Measurements from ENCODE around the gene CAPZB.
A peak's percentile ranks its signal among the peaks of the same experiment; 100 is the strongest.
"Not testable (repeated sequence)": the region's sequence is repeated elsewhere in the genome, so short reads cannot be mapped to it uniquely, and the experiment has no call there.

CAPZB gene

GRCh38 chr1:19485362-19486187 lies at the start of gene CAPZB:
Gene CAPZB (minus strand): TSS chr1:19485539. CDS start chr1:19485438, 101 bp downstream.
- DNase-seq (ENCODE audit: low read depth): no peak

- DNase-seq (ENCODE audit: low read depth): no peak
Observed at GRCh38 chr1:19534281-19534680, 48.9 kb upstream of the CAPZB start.

GRCh38 chr1:19533626-19534025 lies 48.3 kb upstream of the CAPZB start:
- DNase-seq (ENCODE audit: low read depth): no peak

- no peak for DNase-seq (ENCODE audit: low read depth)
Observed at GRCh38 chr1:19532519-19532918, 47.2 kb upstream of the CAPZB start.

GRCh38 chr1:19529664-19530063 lies 44.3 kb upstream of the CAPZB start:
- DNase-seq (ENCODE audit: low read depth): no peak

- no peak for DNase-seq (ENCODE audit: low read depth)
Observed at GRCh38 chr1:19528438-19528837, 43.1 kb upstream of the CAPZB start.

- DNase-seq (ENCODE audit: low read depth): no peak
Observed at GRCh38 chr1:19525607-19526545, 40.5 kb upstream of the CAPZB start.

- no peak for DNase-seq (ENCODE audit: low read depth)
Observed at GRCh38 chr1:19524791-19525190, 39.5 kb upstream of the CAPZB start.

- not testable (repeated sequence) for DNase-seq (ENCODE audit: low read depth)
Observed at GRCh38 chr1:19522570-19522969, 37.2 kb upstream of the CAPZB start.

- no peak for DNase-seq (ENCODE audit: low read depth)
Observed at GRCh38 chr1:19521411-19521810, 36.1 kb upstream of the CAPZB start.

GRCh38 chr1:19517017-19517416 lies 31.7 kb upstream of the CAPZB start:
- no peak for DNase-seq (ENCODE audit: low read depth)

GRCh38 chr1:19515201-19515600 lies 29.9 kb upstream of the CAPZB start:
- no peak for DNase-seq (ENCODE audit: low read depth)

- no peak for DNase-seq (ENCODE audit: low read depth)
Observed at GRCh38 chr1:19514391-19514831, 29.1 kb upstream of the CAPZB start.

- DNase-seq (ENCODE audit: low read depth): no peak
Observed at GRCh38 chr1:19512545-19512944, 27.2 kb upstream of the CAPZB start.

- no peak for DNase-seq (ENCODE audit: low read depth)
Observed at GRCh38 chr1:19511116-19511515, 25.8 kb upstream of the CAPZB start.

- DNase-seq (ENCODE audit: low read depth): not testable (repeated sequence)
Observed at GRCh38 chr1:19509647-19510046, 24.3 kb upstream of the CAPZB start.

GRCh38 chr1:19507516-19507915 lies 22.2 kb upstream of the CAPZB start:
- DNase-seq (ENCODE audit: low read depth): no peak

- DNase-seq (ENCODE audit: low read depth): no peak
Observed at GRCh38 chr1:19505693-19506457, 20.5 kb upstream of the CAPZB start.

GRCh38 chr1:19504796-19505692 lies 19.7 kb upstream of the CAPZB start:
- DNase-seq (ENCODE audit: low read depth): peak; percentile 83

GRCh38 chr1:19502284-19502683 lies 16.9 kb upstream of the CAPZB start:
- not testable (repeated sequence) for DNase-seq (ENCODE audit: low read depth)

GRCh38 chr1:19499887-19500286 lies 14.5 kb upstream of the CAPZB start:
- DNase-seq (ENCODE audit: low read depth): not testable (repeated sequence)

All from non-pigmented ciliary epithelial cell (primary cell).